ENCODE measurements around the gene FOXJ3. TPM values are rescaled to one million over a fixed set of nuclear protein-coding genes. Genes with fewer than 3 reads are reported as not detected.

The FOXJ3 gene
- total and polyA plus RNA-seq, 4 donors: 37.9 to 82.1 (median 39.7) TPM

DNA sequence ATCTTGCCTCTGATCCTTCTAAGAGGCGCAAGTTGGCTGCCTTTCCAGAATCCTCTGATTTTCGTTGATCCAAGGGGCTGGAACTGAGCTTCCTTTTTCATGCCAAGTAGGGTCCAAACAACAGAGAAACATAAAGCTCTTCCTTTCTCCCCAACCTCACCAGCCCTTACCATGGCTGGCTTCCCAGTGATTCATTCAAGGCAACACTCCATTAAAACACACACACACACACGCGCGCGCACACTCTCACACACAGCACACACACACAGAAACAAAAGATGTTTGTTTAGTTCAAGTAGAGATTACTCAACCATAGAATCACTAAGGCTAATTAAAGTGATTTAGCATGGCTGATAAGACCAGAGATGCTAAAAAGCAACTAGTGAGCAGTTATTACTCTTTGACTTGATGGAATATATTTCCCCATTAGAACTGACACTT is 157.5 kb downstream of the FOXJ3 start:
- H3K9me3 ChIP-seq (ENCODE audit: control insufficient read depth, insufficient read depth, low read length): no peaks in the 10 kb centered on the region
- H3K27me3 ChIP-seq (ENCODE audit: control insufficient read depth, insufficient read depth, low read length): no peaks in the 10 kb centered on the region
- no peak overlapping the region for H3K4me3 ChIP-seq (ENCODE audit: low read depth, low read length)
- peaks cover 3% of the 10 kb centered on the region for H3K36me3 ChIP-seq (ENCODE audit: control insufficient read depth, insufficient read depth, low read length)
- WGBS (ENCODE audit: insufficient coverage): 29% methylated on average over 2 of the region's 6 CpGs
- H3K4me1 ChIP-seq (ENCODE audit: control insufficient read depth, insufficient read depth, low read length): peaks cover 20% of the 10 kb centered on the region
- H3K27ac ChIP-seq (ENCODE audit: low read depth, low read length): no peak overlapping the region
- peak; percentile 53 to 96 (median 74) for DNase-seq (ENCODE audit: low read depth in 4 of 6, low spot score in 6 of 6)

DNA sequence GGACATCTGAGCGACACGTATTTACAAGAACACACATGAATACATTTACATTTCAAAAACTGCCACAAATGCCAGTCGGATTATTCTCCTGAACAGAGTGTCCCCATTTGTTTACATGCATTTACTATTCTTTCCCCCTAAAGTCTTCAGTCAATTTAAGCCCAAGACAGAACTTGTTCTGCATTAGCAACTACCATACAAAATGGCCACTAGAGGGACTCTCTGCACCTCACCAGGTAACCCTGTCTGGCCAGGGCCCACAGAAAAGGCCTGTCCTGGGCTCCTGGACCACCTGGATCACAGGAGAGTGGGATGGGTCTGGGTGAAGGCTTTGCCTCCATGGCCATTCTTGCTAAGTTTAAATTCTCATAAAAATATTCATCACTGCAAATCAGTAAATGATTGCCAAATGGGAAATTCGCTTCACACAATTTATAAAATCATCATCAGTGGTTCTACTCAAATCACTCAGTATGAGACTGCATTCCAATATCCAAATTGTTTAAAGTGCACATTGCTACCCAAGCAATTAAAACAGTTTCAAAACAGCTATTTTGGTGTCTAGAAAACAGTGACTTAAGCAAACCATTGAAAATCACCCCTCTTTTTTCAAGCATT is 158.0 kb downstream of the FOXJ3 start:
- WGBS (ENCODE audit: insufficient coverage): 61% methylated on average over 4 of the region's 4 CpGs
- no peak overlapping the region for H3K27ac ChIP-seq (ENCODE audit: low read depth, low read length)
- peaks cover 22% of the 10 kb centered on the region for H3K4me1 ChIP-seq (ENCODE audit: control insufficient read depth, insufficient read depth, low read length)
- H3K4me3 ChIP-seq (ENCODE audit: low read depth, low read length): no peak overlapping the region
- H3K27me3 ChIP-seq (ENCODE audit: control insufficient read depth, insufficient read depth, low read length): no peaks in the 10 kb centered on the region
- H3K9me3 ChIP-seq (ENCODE audit: control insufficient read depth, insufficient read depth, low read length): no peaks in the 10 kb centered on the region
- peaks cover 3% of the 10 kb centered on the region for H3K36me3 ChIP-seq (ENCODE audit: control insufficient read depth, insufficient read depth, low read length)
- DNase-seq (ENCODE audit: low read depth in 4 of 6, low spot score in 6 of 6): peak in 5 of 6 donors; percentile 11 to 84 (median 22)

DNA sequence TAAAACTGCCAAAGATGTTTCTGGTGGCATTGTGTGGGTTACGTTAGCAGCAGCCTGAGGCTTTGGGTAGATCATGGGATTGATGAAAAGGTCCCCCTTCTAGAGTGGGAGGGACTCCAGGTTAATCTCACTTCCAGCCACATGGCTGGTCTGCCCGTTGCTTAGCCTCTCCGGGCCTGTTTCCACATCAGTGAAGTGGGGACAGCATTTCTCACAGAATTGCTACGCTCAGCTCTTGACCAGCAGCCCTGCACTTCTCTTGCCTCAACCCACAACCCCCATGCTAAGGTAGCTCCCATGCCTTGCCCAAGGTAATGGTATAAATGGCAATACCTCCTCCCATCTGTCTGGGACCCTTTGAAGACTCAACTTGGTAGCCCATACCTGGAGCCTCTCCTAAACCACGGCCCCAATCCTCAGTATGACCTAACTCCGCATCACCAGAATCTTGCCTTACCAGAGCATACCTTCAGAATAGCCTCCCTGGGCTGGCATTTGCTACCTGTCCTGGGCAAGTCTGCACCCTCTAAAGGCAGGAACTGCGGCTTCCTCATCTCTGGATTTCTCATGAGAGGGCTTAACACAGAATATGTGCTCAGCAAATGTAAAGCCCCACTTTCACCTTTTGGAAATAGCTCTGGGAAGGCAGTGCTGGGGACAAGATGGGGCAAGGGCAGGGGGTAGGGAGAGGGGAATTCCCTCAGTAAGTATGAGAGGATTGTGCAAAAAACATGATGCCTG is 159.6 kb downstream of the FOXJ3 start:
- no peak overlapping the region for H3K27ac ChIP-seq (ENCODE audit: low read depth, low read length)
- no peaks in the 10 kb centered on the region for H3K9me3 ChIP-seq (ENCODE audit: control insufficient read depth, insufficient read depth, low read length)
- H3K27me3 ChIP-seq (ENCODE audit: control insufficient read depth, insufficient read depth, low read length): peaks cover 2% of the 10 kb centered on the region
- H3K36me3 ChIP-seq (ENCODE audit: control insufficient read depth, insufficient read depth, low read length): peaks cover 3% of the 10 kb centered on the region
- 100% methylated on average over 6 of the region's 7 CpGs for WGBS (ENCODE audit: insufficient coverage)
- H3K4me1 ChIP-seq (ENCODE audit: control insufficient read depth, insufficient read depth, low read length): peaks cover 22% of the 10 kb centered on the region
- no peak for DNase-seq (ENCODE audit: low read depth in 4 of 6, low spot score in 6 of 6)
- no peak overlapping the region for H3K4me3 ChIP-seq (ENCODE audit: low read depth, low read length)

GRCh38 chr1:42173961-42174735 is 160.9 kb downstream of the FOXJ3 start:
- peaks cover 4% of the 10 kb centered on the region for H3K27me3 ChIP-seq (ENCODE audit: control insufficient read depth, insufficient read depth, low read length)
- H3K9me3 ChIP-seq (ENCODE audit: control insufficient read depth, insufficient read depth, low read length): no peaks in the 10 kb centered on the region
- DNase-seq (ENCODE audit: low read depth in 4 of 6, low spot score in 6 of 6): peak in 2 of 6 donors; percentile 33 to 87
- no peak overlapping the region for H3K4me3 ChIP-seq (ENCODE audit: low read depth, low read length)
- H3K27ac ChIP-seq (ENCODE audit: low read depth, low read length): no peak overlapping the region
- WGBS (ENCODE audit: insufficient coverage): 78% methylated on average over 6 of the region's 8 CpGs
- H3K36me3 ChIP-seq (ENCODE audit: control insufficient read depth, insufficient read depth, low read length): peaks cover 3% of the 10 kb centered on the region
- peaks cover 22% of the 10 kb centered on the region for H3K4me1 ChIP-seq (ENCODE audit: control insufficient read depth, insufficient read depth, low read length)

DNA sequence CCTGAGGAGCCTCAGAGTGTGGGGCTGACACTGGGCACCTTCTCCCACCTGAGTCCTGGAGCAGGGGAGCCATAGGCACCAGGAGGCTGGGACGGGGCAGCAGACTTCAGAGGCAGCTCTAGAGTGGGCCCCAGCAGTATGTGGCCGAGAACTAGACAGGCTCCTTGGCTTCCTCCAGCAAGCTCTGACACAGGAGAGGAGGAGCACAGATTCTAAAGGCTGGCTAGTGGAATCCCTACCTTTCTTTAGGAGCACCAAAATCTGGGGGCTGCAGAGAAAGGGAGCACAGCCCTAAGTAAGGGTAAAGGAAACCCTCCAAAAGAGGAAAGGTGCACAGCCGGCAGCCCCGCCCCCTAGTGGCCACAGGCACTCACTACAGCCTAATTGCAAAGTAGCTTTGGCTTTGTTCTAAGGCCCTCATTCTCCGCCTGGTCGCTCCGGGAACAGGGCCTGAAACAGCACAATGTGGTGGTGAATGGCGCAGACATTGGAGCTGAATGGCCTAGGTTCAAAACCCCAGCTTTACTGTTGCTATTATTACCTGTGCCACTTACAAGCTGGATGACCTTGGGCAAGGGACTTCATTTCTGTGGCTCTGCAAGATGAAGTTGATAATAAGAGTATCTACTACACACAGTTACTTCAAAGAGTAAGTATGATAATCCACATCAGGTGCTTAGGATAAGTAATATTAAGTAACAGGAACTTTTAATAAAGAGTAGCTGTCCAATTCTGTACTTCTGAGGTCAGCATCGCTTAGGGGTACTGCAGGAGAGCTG is 161.7 kb downstream of the FOXJ3 start:
- Histone ChIP-seq H3K27me3 (ENCODE audit: control insufficient read depth, insufficient read depth, low read length) (peaks cover 4% of the 10 kb centered on the region), H3K4me1 (ENCODE audit: control insufficient read depth, insufficient read depth, low read length) (peaks cover 20% of the 10 kb centered on the region), H3K4me3 (ENCODE audit: low read depth, low read length) (no peak overlapping the region), H3K36me3 (ENCODE audit: control insufficient read depth, insufficient read depth, low read length) (no peaks in the 10 kb centered on the region), H3K9me3 (ENCODE audit: control insufficient read depth, insufficient read depth, low read length) (no peaks in the 10 kb centered on the region), H3K27ac (ENCODE audit: low read depth, low read length) (no peak overlapping the region)
- 50% methylated on average over 6 of the region's 9 CpGs for WGBS (ENCODE audit: insufficient coverage)
- DNase-seq (ENCODE audit: low read depth in 4 of 6, low spot score in 6 of 6): peak in 5 of 6 donors; percentile 24 to 90 (median 43)

- H3K9me3 ChIP-seq (ENCODE audit: control insufficient read depth, insufficient read depth, low read length): no peaks in the 10 kb centered on the region
- WGBS (ENCODE audit: insufficient coverage): 84% methylated on average over 14 of the region's 15 CpGs
- H3K4me3 ChIP-seq (ENCODE audit: low read depth, low read length): no peak overlapping the region
- H3K27me3 ChIP-seq (ENCODE audit: control insufficient read depth, insufficient read depth, low read length): peaks cover 6% of the 10 kb centered on the region
- H3K27ac ChIP-seq (ENCODE audit: low read depth, low read length): no peak overlapping the region
- peak in 2 of 6 donors; percentile 22 to 28 for DNase-seq (ENCODE audit: low read depth in 4 of 6, low spot score in 6 of 6)
- H3K36me3 ChIP-seq (ENCODE audit: control insufficient read depth, insufficient read depth, low read length): no peaks in the 10 kb centered on the region
- H3K4me1 ChIP-seq (ENCODE audit: control insufficient read depth, insufficient read depth, low read length): peaks cover 17% of the 10 kb centered on the region
These were observed 162.5 kb downstream of the FOXJ3 start for GRCh38 chr1:42172381-42173133.

GRCh38 chr1:42171679-42172266 is 163.3 kb downstream of the FOXJ3 start:
- DNase-seq (ENCODE audit: low read depth in 4 of 6, low spot score in 6 of 6): no peak
- 95% methylated on average over 4 of the region's 6 CpGs for WGBS (ENCODE audit: insufficient coverage)

GRCh38 chr1:42170779-42171621 is 164.0 kb downstream of the FOXJ3 start:
- no peak for DNase-seq (ENCODE audit: low read depth in 4 of 6, low spot score in 6 of 6)
- no peak overlapping the region for H3K27ac ChIP-seq (ENCODE audit: low read depth, low read length)
- no peaks in the 10 kb centered on the region for H3K36me3 ChIP-seq (ENCODE audit: control insufficient read depth, insufficient read depth, low read length)

More at GRCh38 chr1:42171679-42172266, 163.3 kb downstream of the FOXJ3 start:
- H3K4me3 ChIP-seq (ENCODE audit: low read depth, low read length): no peak overlapping the region
- H3K4me1 ChIP-seq (ENCODE audit: control insufficient read depth, insufficient read depth, low read length): peaks cover 13% of the 10 kb centered on the region
- no peaks in the 10 kb centered on the region for H3K9me3 ChIP-seq (ENCODE audit: control insufficient read depth, insufficient read depth, low read length)
- peaks cover 6% of the 10 kb centered on the region for H3K27me3 ChIP-seq (ENCODE audit: control insufficient read depth, insufficient read depth, low read length)
- H3K36me3 ChIP-seq (ENCODE audit: control insufficient read depth, insufficient read depth, low read length): no peaks in the 10 kb centered on the region
- H3K27ac ChIP-seq (ENCODE audit: low read depth, low read length): no peak overlapping the region

More at GRCh38 chr1:42170779-42171621, 164.0 kb downstream of the FOXJ3 start:
- Histone ChIP-seq H3K9me3 (ENCODE audit: control insufficient read depth, insufficient read depth, low read length) (no peaks in the 10 kb centered on the region), H3K4me1 (ENCODE audit: control insufficient read depth, insufficient read depth, low read length) (peaks cover 13% of the 10 kb centered on the region), H3K4me3 (ENCODE audit: low read depth, low read length) (no peak overlapping the region), H3K27me3 (ENCODE audit: control insufficient read depth, insufficient read depth, low read length) (peaks cover 6% of the 10 kb centered on the region)
- 62% methylated on average over 16 of the region's 17 CpGs for WGBS (ENCODE audit: insufficient coverage)

All from spinal cord (tissue), 10 donors.